ENCODE measurements around the gene NXN. TPM values are rescaled to one million over a fixed set of nuclear protein-coding genes. Genes with fewer than 3 reads are reported as not detected.

Gene NXN
- total RNA-seq, 2 donors from 2014 or later = 13.9 to 18.9 TPM

DNA sequence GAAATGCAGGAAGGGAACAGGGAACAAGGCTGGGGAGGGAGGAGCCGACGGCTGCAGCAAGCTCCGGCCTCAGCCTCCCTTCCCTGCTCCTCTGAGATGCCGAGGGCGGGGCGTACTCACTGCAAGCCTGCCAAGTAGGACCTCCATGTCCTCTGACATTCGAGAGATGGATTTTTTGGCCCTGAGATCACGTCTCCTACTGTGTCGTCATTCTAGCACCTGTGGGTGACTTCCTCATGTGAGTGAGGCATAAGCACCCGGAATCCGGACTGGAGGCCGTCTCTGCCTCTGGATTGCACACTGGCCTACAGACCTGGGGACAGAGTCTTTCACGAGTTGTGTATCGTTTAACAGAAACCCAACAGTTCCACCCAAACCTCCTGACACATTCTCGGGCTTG lies 183.0 kb downstream of the NXN start:
- peaks cover 8% of the 10 kb centered on the region for H3K36me3 ChIP-seq
- no peak overlapping the region for H3K27ac ChIP-seq
- peaks cover 0 to 4% of the 10 kb centered on the region in 2 donors for H3K4me1 ChIP-seq (ENCODE audit: control insufficient read depth in 1 of 2, low read depth in 2 of 2)
- DNase-seq (ENCODE audit: low spot score) (no peak), ATAC-seq (ENCODE audit: insufficient number of reproducible peaks, low FRiP score, low read depth) (no peak)
- TF ChIP-seq, protein P1, sequence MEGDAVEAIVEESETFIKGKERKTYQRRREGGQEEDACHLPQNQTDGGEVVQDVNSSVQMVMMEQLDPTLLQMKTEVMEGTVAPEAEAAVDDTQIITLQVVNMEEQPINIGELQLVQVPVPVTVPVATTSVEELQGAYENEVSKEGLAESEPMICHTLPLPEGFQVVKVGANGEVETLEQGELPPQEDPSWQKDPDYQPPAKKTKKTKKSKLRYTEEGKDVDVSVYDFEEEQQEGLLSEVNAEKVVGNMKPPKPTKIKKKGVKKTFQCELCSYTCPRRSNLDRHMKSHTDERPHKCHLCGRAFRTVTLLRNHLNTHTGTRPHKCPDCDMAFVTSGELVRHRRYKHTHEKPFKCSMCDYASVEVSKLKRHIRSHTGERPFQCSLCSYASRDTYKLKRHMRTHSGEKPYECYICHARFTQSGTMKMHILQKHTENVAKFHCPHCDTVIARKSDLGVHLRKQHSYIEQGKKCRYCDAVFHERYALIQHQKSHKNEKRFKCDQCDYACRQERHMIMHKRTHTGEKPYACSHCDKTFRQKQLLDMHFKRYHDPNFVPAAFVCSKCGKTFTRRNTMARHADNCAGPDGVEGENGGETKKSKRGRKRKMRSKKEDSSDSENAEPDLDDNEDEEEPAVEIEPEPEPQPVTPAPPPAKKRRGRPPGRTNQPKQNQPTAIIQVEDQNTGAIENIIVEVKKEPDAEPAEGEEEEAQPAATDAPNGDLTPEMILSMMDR (IDR thresholded peaks at IDR 0.05) = no peak
- no peaks in the 10 kb centered on the region for H3K27me3 ChIP-seq (replicated peaks; ENCODE audit: insufficient read depth)
- no peak overlapping the region for H3K4me3 ChIP-seq
- H3K9me3 ChIP-seq = no peaks in the 10 kb centered on the region

DNA sequence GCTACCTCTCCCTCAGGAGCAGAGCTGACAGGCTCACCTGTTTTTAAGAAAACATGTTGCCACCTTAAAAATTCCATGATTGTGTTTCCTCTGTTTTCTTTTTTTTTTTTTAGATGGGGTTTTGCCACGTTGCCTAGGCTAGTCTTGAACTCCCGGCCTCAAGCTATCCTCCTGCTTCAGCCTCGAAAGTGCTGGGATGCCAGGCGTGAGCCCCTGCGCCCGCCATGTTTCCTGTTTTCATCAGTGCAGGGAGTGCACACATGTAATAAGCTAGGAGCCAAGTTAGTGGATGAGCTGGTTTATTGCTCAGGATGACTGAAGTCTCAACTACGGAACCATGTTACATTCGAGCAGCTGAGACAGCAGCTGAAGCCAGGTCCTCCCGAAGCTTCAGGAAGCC lies 183.9 kb downstream of the NXN start:
- H3K4me3 ChIP-seq = no peak overlapping the region
- TF ChIP-seq, protein P1 (IDR thresholded peaks at IDR 0.05) = no peak
- no peaks in the 10 kb centered on the region for H3K27me3 ChIP-seq (replicated peaks; ENCODE audit: insufficient read depth)
- peaks cover 8% of the 10 kb centered on the region for H3K36me3 ChIP-seq
- ATAC-seq (ENCODE audit: insufficient number of reproducible peaks, low FRiP score, low read depth) (no peak), DNase-seq (ENCODE audit: low spot score) (no peak)
- H3K9me3 ChIP-seq = no peaks in the 10 kb centered on the region
- H3K4me1 ChIP-seq (ENCODE audit: control insufficient read depth in 1 of 2, low read depth in 2 of 2) = peaks cover 0 to 4% of the 10 kb centered on the region in 2 donors
- H3K27ac ChIP-seq = no peak overlapping the region

DNA sequence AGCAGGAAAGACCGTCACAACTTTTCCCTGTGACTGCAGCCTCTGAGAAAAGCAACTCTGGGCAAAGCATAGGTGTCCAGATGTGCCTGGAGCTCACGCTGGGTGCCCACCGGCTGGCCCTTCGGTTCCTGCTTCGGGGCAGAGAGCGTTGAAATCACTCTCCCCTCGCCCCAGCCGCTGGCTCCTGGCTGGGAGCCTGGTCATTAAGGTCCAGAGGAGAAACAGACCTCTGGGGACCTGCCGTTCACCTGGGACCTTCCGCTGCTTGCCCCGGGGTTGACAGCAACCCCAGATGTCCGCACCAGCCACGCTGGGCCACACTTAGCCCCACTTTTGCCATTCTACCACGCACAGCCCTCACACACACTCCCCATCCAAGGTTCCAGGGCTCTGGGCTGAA lies 184.3 kb downstream of the NXN start:
- DNase-seq (ENCODE audit: low spot score) = no peak
- Histone ChIP-seq H3K9me3 (no peaks in the 10 kb centered on the region), H3K4me1 (ENCODE audit: control insufficient read depth in 1 of 2, low read depth in 2 of 2) (peaks cover 0 to 4% of the 10 kb centered on the region in 2 donors), H3K27ac (no peak overlapping the region), H3K27me3 (replicated peaks; ENCODE audit: insufficient read depth) (no peaks in the 10 kb centered on the region), H3K36me3 (peaks cover 8% of the 10 kb centered on the region), H3K4me3 (peak overlapping the region; percentile 63)
- TF ChIP-seq, protein P1 (IDR thresholded peaks at IDR 0.05) = no peak
- ATAC-seq (ENCODE audit: insufficient number of reproducible peaks, low FRiP score, low read depth) = no peak

DNA sequence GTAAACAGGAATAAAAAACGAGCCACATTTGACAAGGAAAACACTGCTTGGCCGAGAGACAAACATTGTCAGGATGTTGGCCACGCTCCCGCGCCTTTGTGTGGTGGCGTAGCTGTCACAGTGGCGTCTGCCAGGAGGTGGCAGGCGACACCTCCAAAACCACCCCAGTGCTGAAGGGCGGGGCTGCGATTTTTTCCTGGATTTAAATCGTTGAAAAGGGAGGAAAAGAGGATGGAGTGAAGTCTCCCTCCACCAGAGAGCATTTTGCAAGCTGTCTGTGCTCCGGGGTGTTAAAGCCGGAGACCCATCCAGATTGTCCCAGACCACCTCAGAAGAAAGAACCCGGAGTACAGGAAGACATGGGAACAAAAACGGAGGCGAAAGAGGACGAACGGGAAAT lies 184.7 kb downstream of the NXN start:
- H3K9me3 ChIP-seq = no peaks in the 10 kb centered on the region
- TF ChIP-seq, protein P1 (IDR thresholded peaks at IDR 0.05) = peak; percentile 79
- no peaks in the 10 kb centered on the region for H3K27me3 ChIP-seq (replicated peaks; ENCODE audit: insufficient read depth)
- peak; percentile 19 for ATAC-seq (ENCODE audit: insufficient number of reproducible peaks, low FRiP score, low read depth)
- H3K36me3 ChIP-seq = peaks cover 8% of the 10 kb centered on the region
- H3K4me3 ChIP-seq = peak overlapping the region; percentile 63
- peak; percentile 65 for DNase-seq (ENCODE audit: low spot score)
- peaks cover 0 to 4% of the 10 kb centered on the region in 2 donors for H3K4me1 ChIP-seq (ENCODE audit: control insufficient read depth in 1 of 2, low read depth in 2 of 2)
- H3K27ac ChIP-seq = no peak overlapping the region

DNA sequence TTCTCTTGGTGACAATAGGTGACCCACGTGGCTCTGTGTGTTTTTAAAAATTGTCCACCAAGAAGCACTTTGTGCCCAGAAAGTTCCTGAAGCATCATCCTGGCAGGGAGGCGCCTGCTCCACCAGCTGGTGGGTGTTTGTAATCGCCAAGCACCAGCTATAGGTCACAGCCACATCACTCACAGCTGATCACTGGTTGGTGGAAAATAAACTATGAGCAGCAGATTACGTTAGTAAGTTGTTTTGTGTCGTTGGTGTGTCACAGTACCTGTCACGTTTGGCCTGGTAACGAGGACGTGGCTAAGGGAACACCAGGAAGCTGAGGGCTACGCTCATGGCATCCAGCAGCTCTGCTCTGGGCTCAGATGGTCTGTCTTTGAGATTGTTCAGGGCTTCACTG lies 187.3 kb downstream of the NXN start:
- H3K27ac ChIP-seq = no peak overlapping the region
- H3K9me3 ChIP-seq = no peaks in the 10 kb centered on the region
- no peak overlapping the region for H3K4me3 ChIP-seq
- peaks cover 0 to 4% of the 10 kb centered on the region in 2 donors for H3K4me1 ChIP-seq (ENCODE audit: control insufficient read depth in 1 of 2, low read depth in 2 of 2)
- H3K36me3 ChIP-seq = peaks cover 29% of the 10 kb centered on the region
- DNase-seq (ENCODE audit: low spot score) = no peak
- TF ChIP-seq, protein P1 (IDR thresholded peaks at IDR 0.05) = no peak
- no peak for ATAC-seq (ENCODE audit: insufficient number of reproducible peaks, low FRiP score, low read depth)
- no peaks in the 10 kb centered on the region for H3K27me3 ChIP-seq (replicated peaks; ENCODE audit: insufficient read depth)

Measured in thoracic aorta (tissue), 2 donors.